Activated CD4-positive, CD25-positive, alpha-beta regulatory T cell treated with anti-CD3 and anti-CD28 coated beads, Interleukin-2, amount 50 U/mL, for 72 hours (primary cell): ENCODE data around the gene GRIK1.

Source experiments
- DNase-seq: peaks from one replicate; pipeline ENCODE4 v3.0.0; 2021

The GRIK1 gene

DNA sequence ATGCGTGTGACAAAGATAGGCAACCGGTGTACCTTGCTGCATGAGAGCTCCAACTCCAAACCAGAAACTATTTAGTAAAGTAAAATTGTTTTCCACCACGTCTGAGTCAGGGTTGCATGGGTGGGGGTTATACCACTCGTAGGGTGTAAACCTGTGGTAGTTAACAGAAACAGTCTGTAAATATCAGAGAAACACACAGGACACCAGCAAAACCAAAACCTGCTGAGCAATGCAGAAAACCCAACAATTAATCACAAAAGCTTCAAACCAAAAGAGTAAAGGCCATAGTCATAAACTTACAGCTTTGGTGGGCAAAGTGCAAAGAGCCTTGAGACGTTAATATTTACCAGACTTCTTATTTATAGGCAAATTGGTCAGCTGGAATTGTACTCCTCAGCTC, 358.4 kb downstream of the GRIK1 start:
- DNase-seq: no peak

DNA sequence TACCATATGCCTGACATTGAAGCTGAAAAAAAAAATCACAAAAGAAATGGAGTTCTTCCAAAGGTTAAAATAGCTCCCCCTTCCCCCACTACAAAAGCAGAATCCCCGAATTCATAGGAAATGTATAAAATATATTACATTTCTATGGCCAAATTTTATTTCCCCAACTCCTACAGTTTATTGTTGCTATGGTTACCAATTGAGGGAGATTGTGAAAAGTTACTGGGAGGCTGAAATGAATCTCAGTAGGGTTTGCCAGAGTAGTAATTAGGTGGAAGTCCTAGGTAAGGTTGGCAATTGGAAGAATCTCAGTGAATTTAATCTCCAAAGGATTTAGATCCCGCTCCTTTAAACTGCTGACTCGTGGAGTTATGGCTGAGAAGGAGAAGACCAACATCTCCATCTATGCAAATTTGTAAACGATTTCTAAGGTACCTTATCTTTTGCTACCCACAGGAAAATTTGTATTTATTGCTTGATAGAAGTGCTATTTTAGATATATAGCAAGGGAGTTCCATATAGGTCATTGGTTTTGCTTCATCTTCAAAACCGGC, 359.0 kb downstream of the GRIK1 start:
- no peak for DNase-seq

DNA sequence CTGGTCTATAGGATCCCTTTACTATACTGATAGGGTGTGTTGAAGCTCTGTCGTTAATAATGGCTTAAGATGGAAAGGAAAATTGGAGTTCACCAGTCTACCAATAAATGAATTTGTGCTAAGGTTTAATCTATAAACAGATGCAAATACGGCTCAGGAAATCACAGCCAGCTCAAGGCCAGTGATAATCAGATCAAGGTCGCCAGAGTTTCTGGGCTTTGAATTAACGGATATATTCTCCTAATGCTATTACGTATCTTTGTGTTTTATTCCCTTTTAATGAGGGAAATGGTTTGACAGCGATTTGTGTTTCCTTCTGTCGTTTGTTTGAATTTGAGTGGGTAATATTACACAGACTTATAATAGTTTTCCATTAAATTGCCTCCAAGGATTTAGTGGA, 361.5 kb downstream of the GRIK1 start:
- no peak for DNase-seq

DNA sequence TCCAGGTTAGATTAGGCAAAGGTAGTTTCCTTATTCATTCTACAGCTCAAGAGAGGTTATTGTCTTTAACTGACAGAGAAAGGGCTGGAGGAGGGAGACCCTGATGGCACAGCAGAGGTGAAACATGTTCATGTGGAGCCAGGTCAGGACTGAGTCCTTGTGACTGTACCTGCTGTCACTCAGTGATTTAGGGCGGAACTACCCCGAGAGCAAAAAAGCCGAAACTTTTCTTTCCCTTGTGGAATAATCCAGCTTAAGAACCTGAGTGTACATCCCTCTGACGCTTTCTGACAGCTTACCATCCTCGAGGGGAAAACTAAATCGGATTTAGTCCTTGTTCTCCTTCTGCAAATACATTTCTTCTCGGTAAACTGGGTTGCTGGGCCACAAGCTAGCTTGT, 367.8 kb downstream of the GRIK1 start:
- no peak for DNase-seq

DNA sequence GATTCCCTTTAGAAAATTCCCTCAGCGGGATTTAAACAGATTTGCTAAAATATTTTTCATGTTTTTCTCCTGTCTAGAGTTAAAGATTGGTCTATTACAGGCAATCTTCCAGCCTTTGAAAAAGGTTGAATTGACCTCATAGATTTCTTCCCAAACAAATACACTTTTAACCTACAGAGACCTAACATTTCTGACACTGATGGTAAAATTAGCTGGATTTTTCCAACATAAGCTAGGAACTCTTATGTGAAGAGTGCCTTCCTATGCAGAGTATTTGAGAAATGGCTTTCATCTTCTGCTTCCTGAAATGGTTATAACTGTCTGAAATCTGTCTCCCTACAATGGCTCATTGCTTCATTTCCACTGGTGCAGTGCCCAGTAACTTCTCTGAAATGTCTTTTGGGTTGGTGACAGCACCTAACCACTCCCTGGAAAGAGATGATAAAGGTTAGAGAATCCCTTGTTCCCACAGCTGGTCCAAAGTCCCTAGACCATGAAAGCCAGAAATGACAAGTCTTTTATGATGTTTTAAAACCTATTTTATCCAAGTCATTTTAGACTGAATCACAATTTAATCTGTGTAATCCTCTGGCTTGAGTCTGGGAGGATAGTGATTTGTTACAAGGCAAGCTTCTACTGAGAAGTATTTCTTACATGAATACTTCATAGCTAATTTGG, 371.6 kb downstream of the GRIK1 start:
- DNase-seq: no peak

DNA sequence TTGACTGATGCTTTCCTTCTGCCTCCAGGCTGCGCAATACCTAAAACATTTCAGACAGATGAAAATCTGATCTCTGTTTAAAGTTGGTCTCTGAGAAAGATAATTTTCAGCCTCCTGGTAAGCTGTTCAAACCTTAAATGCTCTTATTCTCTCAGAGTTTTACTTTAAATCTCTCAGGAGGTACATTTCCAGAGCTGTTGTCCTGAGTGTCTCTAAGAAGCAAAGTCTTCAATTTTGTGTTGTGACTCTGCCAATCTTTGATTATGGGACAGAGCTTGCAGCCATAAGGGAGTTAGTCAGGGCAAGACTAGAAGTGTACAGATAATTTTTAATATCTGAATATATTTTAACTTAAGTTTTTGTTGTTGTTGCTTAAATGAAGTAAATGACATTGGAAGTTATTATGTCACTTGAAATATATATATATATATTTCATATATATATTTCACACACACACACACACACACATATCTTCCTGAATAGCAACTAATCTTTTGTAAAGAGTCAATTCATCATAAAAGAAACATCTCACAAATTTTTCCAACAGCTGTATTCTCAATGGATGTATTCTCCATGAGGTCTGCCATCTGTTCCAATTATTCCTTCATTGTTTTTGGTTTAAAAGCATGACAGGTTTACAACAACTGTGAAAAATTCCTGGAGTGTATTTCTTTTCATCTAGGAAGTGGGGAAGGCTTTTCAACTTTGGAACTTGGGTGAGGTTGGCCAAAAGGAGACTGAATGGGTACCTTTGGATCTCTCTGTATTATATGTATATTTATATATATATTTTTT, 381.7 kb downstream of the GRIK1 start:
- no peak for DNase-seq

DNA sequence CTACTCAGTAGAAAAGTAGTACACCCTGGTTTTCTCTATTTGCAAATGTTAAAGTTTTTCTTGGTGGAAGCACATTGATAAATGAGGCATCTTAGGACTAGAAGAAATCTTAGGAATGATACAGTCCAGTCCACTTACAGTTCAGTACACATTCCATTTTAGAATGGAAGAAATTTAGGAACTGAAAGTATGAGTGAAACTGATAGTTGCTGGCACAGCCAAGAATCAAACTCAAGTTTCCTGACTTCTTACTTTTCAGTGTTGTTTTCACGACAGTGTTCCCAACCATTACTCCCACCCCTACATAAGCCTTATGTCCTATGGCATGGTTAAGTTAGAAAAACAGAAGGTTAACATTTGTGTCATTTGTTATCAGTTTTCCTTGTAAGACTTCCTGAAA, 382.6 kb downstream of the GRIK1 start:
- no peak for DNase-seq

DNA sequence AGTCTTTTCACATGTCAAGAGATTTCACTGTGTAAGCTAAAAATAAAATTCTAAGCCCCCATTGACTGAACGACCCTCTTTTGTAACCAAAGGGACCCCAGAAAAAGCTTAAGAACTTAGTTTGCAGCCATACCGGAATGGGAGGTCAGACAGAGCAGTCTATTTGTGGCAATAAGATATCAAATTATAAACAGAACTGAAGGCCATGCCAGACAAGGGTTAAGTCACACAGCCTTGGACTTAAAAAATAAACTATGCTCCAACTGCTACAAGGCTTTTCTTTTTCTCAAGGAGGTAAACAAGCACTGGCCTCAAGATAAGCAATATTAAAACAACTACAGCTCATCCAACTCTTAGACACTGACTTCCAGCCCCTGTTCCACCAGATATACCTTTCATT, 384.2 kb downstream of the GRIK1 start:
- DNase-seq: no peak

DNA sequence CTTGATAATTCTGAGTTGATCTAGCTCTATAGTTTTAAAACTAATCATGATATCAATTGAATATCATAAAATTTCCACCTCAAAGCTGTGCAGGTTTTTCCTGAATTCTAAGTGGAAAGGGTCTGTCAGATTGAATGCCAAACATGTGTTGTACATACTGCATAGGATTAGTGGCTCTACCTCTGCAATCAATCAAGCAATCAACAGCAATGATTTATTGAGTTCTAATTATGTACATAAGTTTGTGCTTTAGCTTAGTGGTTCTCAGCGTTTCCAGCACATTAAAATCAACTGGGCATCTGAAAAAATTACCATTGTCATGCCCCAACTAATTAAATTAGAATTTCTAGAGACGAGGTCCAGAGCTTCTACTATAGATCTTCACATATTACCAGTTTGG, 389.6 kb downstream of the GRIK1 start:
- DNase-seq: no peak

DNA sequence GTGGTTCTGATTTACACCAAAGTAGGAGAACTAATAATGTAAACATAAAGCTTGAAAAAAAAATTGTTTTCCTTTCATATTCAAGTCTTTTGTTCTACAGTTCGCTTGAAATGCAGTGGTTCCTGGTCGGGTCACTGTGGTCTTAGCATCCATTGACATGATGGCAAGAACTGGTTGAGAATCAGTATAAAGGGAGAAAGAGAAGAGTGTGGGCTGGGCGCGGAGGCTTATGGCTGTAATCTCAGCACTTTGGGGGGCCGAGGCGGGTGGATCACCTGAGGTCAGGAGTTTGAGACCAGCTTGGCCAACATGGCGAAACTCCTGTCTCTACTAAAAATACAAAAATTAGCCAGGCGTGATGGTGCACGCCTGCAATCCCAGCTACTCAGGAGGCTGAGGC, 390.2 kb downstream of the GRIK1 start:
- no peak for DNase-seq

DNA sequence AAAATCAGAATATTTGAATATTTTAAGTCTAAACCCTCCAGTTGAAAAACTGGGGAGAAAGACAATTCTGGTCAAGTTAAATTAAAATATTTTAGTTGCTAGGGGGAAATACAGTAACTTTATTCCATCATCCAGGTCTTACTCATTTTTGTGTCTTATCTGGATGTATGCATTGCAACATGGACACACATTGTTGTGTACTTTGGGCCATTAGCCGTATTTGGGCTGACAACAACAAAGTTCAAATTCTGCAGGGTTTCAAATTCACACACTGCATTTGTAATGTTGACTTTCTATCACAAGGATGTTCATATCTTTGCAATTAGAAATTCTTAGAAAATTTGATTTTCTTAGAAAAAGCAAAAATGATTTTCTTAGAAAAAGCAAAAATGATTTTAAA, 391.8 kb downstream of the GRIK1 start:
- DNase-seq: no peak

DNA sequence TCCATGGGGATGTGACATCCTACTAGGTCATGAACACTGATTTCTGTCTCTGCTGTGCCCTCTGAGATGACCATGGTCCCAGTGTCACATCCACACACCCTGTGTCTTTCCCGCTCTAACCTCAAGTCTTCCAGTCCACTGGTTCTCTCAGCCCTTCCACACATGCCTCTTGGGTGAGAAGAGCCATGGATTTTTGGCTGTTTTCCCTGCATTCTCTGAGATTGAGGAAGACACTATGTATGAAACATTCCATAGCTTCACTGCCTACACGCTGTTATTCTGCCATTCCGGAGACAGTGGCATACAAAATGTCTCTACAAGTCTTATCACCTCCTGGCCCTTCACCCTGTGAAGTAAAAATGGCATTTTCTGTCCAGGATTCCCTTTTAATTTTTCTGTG, 393.7 kb downstream of the GRIK1 start:
- no peak for DNase-seq

DNA sequence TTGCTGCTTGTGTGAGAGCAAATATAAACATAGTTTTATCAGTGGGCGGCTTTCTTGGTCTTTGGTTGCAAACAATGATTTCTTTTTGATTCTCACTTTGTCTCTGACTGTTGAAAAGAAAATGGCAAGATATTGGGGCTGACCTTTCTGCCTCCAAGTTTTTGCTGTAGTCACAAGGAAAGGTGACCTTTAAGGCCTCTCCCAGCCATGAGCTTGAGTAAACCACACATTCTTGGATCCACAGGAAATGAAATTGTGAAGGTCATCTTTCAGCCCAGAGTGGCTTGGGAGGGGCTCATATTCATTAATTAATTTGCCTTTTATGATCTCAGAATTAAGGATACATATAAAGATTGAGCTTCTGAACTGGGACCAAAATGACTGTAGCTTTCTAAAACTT, 399.5 kb downstream of the GRIK1 start:
- DNase-seq: no peak

DNA sequence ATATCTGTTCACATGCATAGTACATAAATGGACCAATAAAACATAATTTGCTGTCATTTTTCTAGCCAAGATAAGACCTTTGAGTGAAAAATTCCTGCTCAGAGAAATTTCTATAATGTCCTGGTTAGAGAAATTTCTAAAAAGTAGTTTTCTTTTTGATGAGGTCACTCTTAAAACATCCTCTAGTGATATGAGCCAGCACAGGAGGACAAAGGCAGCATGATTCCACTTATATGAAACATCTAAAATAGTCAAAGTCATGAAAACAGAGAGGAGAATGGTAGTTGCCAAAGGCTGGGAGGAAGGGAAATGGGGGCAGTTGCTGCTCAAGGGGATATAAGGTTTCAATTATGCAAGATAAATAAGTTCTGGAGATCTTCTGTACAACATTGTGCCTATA, 401.7 kb downstream of the GRIK1 start:
- no peak for DNase-seq

DNA sequence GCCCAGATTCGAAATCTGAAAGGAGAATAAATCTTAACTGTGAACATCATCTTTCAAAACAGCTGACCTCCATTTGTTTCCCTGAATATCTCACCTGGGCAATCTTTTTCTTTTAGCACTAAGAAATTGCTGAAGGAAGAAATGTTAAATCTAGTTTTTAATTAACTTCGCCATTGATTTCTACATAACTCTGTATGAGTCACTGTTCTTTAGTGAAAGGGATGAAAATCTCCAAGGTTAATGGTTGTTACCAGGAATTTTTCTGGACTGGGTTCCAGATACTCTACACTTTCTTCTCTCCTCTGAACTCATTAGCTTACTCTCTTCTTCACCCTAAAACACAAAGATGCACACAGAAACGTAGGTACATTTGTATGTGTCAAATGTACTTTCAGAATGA, 405.3 kb downstream of the GRIK1 start:
- DNase-seq: no peak

DNA sequence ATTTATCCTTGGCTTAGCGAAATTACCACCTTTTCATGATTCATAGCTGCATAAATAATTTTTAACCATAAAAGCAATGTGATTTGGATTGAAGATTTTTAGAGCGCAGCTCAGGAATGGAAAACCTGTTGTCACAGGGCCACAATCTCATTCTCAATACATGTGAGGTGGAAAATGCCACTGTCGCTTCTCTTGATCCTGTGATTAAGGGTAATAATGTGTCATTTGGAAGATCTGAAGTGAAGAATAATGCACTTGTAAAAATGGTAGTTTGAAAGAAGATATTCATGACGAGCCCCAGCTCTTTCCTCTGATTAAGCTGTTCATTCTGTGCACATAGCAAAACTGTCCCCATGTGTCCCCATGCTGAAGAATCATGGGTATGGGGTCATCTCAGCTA, 410.7 kb downstream of the GRIK1 start:
- no peak for DNase-seq

DNA sequence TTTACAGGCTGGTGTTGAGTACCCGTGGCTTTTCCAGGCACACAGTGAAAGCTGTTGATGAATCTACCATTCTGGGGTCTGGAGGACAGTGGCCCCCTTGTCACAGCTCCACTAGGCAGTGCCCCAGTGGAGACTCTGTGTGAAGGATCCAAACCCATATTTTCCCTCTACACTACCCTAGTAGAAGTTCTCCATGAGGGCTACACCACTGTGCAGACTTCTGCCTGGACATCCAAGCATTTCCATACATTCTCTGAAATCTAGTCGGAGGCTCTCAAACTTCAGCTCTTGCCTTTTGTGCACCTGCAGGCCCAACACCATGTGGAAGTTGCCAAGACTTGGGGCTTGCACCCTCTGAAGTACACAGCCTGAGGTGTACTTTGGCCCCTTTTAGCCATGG, 413.3 kb downstream of the GRIK1 start:
- no peak for DNase-seq

DNA sequence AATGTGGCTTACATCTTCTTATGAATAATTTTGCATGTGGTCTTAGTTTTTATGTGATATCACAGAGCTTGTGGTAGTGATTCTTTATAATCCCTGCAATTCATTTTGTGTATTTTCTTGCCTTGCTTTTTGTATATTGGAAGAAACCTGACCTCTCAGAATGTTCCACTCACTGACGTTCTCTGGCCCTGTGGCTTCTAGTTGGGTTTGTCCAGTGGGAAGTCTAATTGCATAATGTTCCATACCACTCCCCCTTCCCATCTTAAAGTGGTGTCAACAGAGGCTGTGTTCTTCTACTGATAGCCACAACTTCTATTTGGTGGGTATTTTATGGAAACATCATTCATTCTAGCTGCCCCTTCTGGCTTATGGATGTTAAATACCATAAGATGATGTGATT, 415.7 kb downstream of the GRIK1 start:
- no peak for DNase-seq

DNA sequence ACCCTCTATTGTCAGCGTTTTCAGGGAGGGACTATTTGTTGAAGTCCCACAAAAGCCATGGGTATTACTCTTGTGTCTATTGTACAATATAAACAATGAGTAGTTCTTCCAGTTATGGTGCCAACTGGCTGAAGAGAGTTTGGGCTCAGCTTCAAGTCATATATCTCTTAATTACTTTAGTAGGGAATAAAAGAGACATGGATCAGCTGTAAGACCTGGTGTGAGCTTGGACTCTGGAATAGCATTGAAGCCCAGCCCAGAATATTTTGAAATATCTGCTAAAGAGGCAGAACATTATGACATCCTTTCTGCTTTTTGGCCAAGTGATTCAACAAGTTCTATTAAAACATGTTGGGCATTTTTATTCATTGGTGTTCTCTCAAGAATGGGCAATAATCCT, 416.1 kb downstream of the GRIK1 start:
- no peak for DNase-seq

DNA sequence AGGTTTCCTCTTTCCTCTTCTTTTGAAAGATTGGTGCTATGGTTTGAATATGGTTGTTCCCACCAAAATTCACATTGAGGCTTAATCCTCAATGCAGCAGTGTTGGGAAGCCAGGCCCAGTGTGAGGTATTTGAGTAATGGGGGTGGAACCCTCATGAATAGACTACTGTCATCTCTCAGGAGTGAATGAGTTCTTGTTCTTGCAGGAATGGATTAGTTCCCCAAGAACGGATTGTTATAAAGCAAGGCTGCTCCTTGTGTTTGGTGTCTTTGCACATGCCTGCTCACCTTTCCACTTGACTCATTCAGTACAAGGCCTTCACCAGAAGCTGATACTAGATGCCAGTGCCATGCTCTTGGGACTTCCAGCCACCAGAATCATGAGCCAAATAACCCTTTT, 417.9 kb downstream of the GRIK1 start:
- DNase-seq: no peak

DNA sequence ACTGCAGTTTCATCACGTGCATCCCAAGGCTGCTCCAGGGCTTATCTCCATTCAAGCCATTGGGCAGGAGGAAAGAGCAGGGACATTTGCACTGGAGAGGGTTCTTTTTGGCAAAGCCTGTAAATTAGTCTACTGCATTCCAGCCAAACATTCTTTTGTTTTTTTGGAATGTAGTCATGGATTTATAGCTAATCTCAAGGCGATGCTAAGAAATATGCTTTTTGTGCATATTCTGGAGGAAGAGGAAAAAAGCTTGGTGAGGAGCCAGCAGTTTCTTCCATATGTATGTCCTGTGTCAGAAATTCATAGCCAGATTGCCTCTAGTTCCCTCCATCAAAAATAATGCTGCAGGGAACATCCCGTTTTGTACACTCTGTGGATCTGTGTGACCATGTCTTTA, 419.6 kb downstream of the GRIK1 start:
- no peak for DNase-seq

DNA sequence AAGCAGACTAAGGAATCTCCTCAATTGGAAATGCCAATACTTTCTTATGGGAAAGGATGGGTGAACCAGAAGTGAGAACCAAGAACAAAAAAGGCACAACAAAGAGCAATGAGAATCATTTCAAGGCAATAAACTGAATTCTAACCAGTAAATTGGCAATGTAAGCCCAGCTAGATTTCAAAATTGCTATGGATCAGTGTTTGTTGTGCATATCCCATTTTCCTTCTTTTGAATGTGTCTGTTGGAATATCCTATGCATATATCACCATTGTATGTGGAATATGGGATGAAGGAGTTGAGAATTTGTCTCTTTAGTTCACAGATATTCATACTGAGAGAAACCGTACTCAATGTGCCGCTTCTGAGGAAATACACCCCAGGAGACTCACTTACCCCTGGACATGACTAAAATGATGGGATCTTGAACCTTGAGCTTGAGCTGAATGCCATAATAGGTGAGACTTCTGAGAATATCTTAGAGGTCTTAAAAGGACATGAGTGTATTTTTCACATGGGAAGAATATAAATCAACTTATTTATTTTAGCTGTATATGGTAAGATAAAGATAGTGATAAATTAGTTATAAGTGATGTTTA, 425.0 kb downstream of the GRIK1 start:
- DNase-seq: no peak

DNA sequence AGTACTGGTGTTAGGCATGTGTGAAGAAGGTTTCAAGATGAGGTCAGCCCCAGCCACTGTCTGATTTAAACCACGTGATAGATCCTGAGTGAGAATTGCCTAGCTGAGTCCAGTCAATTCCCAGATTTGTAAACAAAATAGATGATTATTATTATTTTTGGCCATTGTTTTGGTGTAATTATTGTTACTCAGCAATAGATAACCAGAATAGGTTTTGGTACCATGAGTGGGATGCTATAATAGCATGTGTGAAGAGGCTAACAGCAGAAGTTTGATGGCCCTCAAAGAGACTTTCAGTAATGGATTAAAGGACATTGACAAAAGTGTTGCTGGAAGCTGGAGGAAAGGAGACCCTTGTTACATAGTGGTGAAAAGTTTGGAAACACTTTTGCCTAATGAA, 426.3 kb downstream of the GRIK1 start:
- no peak for DNase-seq

DNA sequence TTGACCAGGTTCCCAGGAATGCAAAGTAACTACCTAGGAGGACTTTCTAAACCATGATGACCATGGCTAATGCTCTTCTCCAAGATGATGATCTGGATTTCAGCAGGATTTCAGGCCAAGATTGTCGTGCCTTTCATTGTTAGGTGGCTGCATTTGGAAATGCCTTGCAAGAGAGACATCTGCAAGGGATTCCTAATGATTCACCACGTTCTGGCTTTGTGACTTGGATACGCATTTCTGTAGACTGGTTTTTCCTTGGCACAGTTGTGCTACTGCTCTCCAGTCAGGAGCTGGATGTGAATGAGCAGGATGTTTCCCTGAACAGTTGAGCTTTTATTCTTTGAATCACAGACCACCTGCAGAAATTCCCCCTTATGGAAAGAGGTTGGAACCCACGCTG, 428.7 kb downstream of the GRIK1 start:
- DNase-seq: no peak
